ENCODE data around the gene NOXO1. TPM values are rescaled to one million over a fixed set of nuclear protein-coding genes. Genes with fewer than 3 reads are reported as not detected.

NOXO1 gene
- polyA plus RNA-seq, 3 donors = 0.09 TPM; not detected in 2

DNA sequence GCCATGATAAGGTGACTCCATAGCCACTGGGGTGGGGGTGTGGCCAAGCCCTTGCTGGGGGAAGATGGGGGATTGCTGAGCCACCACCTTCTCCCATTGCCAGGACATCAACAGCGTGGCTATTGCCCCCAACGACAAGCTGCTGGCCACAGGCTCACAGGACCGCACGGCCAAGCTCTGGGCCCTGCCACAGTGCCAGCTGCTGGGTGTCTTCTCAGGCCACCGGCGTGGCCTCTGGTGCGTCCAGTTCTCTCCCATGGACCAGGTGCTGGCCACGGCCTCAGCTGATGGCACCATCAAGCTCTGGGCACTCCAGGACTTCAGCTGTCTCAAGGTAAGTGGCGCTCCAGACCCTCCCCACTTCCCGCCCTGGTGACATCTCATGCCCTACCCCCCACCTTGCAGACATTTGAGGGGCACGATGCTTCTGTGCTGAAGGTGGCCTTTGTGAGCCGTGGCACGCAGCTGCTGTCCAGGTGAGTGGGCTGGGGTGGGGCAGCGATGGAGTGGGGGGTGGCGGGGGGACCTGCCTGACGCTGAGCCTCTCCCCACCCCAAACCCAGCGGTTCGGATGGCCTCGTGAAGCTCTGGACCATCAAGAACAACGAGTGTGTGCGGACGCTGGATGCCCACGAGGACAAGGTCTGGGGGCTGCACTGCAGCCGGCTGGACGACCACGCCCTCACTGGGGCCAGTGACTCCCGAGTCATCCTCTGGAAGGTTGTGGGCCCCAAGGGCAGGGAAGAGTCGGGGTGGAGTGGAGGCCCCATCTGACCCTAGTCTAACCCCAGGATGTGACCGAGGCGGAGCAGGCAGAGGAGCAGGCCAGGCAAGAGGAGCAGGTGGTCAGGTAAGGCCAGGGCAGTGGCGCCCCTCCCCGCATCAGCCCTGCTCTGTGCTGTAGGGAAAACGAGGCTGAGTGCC is 4.1 kb downstream of the NOXO1 start:
- H3K36me3 Mint-ChIP-seq = peaks cover 44 to 48% of the 10 kb centered on the region in 2 donors
- Histone ChIP-seq H3K27me3 (ENCODE audit: control insufficient read depth in 2 of 2, insufficient read depth in 2 of 2, low read length in 2 of 2) (peaks cover 26 to 37% of the 10 kb centered on the region in 2 donors), H3K4me3 (replicated peaks in 1 of 3; ENCODE audit: low read depth in 2 of 3, low read length in 3 of 3) (no peak overlapping the region), H3K4me2 (replicated peaks; ENCODE audit: extremely low read depth, low read length, poor library complexity, severe bottlenecking) (no peak overlapping the region), H2AFZ (ENCODE audit: insufficient read depth, low read depth, low read length, poor library complexity, severe bottlenecking) (no peak overlapping the region), H3K27ac (ENCODE audit: low read depth in 1 of 2, low read length in 2 of 2) (no peak overlapping the region), H3K4me1 (ENCODE audit: control insufficient read depth in 1 of 2, insufficient read depth in 2 of 2, low read length in 2 of 2) (peaks cover 9 to 11% of the 10 kb centered on the region in 2 donors), H3K36me3 (replicated peaks in 1 of 2; ENCODE audit: control insufficient read depth in 1 of 2, insufficient read depth in 2 of 2, low read length in 2 of 2) (peaks cover 45 to 47% of the 10 kb centered on the region in 2 donors), H3K9ac (ENCODE audit: insufficient read depth, low read length, poor library complexity, severe bottlenecking) (no peak overlapping the region), H3K9me3 (replicated peaks in 1 of 2; ENCODE audit: control insufficient read depth in 1 of 2, insufficient read depth in 1 of 2, low read length in 2 of 2) (peaks cover 0 to 13% of the 10 kb centered on the region in 2 donors), H4K20me1 (ENCODE audit: insufficient read depth, low read length) (peaks cover 4% of the 10 kb centered on the region), H3K79me2 (ENCODE audit: insufficient read depth, low read length) (peaks cover 8% of the 10 kb centered on the region)
- WGBS (ENCODE audit: insufficient coverage) = 96% methylated on average over 20 of the region's 33 CpGs
- no peak for DNase-seq
- peaks cover 10% of the 10 kb centered on the region for H3K4me1 Mint-ChIP-seq
- intact Hi-C loops (cut with micrococcal nuclease) = no loop called here
- TF ChIP-seq CTCF (IDR thresholded peaks at IDR 0.05) = no peak
- H3K27ac Mint-ChIP-seq = no peak overlapping the region
- H3K9me3 Mint-ChIP-seq = peaks cover 0 to 6% (median 1%) of the 10 kb centered on the region in 7 donors
- H3K4me3 Mint-ChIP-seq = no peak overlapping the region
- H3K27me3 Mint-ChIP-seq (ENCODE audit: low read depth in 3 of 3) = peaks cover 34 to 47% (median 37%) of the 10 kb centered on the region in 3 donors

GRCh38 chr16:1976216-1976520 is 5.1 kb downstream of the NOXO1 start:
- peaks cover 0 to 3% (median 0%) of the 10 kb centered on the region in 7 donors for H3K9me3 Mint-ChIP-seq
- Histone ChIP-seq H3K27me3 (ENCODE audit: control insufficient read depth in 2 of 2, insufficient read depth in 2 of 2, low read length in 2 of 2) (peaks cover 16 to 26% of the 10 kb centered on the region in 2 donors), H4K20me1 (ENCODE audit: insufficient read depth, low read length) (peaks cover 4% of the 10 kb centered on the region), H3K27ac (ENCODE audit: low read depth in 1 of 2, low read length in 2 of 2) (no peak overlapping the region), H3K36me3 (replicated peaks in 1 of 2; ENCODE audit: control insufficient read depth in 1 of 2, insufficient read depth in 2 of 2, low read length in 2 of 2) (peaks cover 45 to 47% of the 10 kb centered on the region in 2 donors), H3K9me3 (replicated peaks in 1 of 2; ENCODE audit: control insufficient read depth in 1 of 2, insufficient read depth in 1 of 2, low read length in 2 of 2) (peaks cover 0 to 3% of the 10 kb centered on the region in 2 donors), H3K4me1 (ENCODE audit: control insufficient read depth in 1 of 2, insufficient read depth in 2 of 2, low read length in 2 of 2) (peaks cover 12 to 15% of the 10 kb centered on the region in 2 donors), H3K79me2 (ENCODE audit: insufficient read depth, low read length) (peaks cover 11% of the 10 kb centered on the region), H3K4me2 (replicated peaks; ENCODE audit: extremely low read depth, low read length, poor library complexity, severe bottlenecking) (no peak overlapping the region), H3K9ac (ENCODE audit: insufficient read depth, low read length, poor library complexity, severe bottlenecking) (no peak overlapping the region), H3K4me3 (replicated peaks in 1 of 3; ENCODE audit: low read depth in 2 of 3, low read length in 3 of 3) (no peak overlapping the region), H2AFZ (ENCODE audit: insufficient read depth, low read depth, low read length, poor library complexity, severe bottlenecking) (no peak overlapping the region)
- H3K4me3 Mint-ChIP-seq = no peak overlapping the region
- peaks cover 24 to 37% (median 27%) of the 10 kb centered on the region in 3 donors for H3K27me3 Mint-ChIP-seq (ENCODE audit: low read depth in 3 of 3)
- no peak for TF ChIP-seq CTCF (IDR thresholded peaks at IDR 0.05)
- intact Hi-C loops (cut with micrococcal nuclease) = no loop called here
- 99% methylated on average over 6 of the region's 8 CpGs for WGBS (ENCODE audit: insufficient coverage)
- no peak overlapping the region for H3K27ac Mint-ChIP-seq
- H3K4me1 Mint-ChIP-seq = peaks cover 16% of the 10 kb centered on the region
- H3K36me3 Mint-ChIP-seq = peaks cover 41 to 48% of the 10 kb centered on the region in 2 donors
- no peak for DNase-seq
